Camera-type eye (tissue), 1 donor: ENCODE results near the gene KRT83. TPM values are rescaled to one million over a fixed set of nuclear protein-coding genes. Genes with fewer than 3 reads are reported as not detected.

ENCODE experiments used
- total RNA-seq: library from RNA; depleted of rRNA; stranded (reverse); fragments of >200 nt; gene quantifications from one replicate; pipeline ENCODE4 v1.2.3, GENCODE V29; 2014

KRT83 gene
- total RNA-seq: not detected

DNA sequence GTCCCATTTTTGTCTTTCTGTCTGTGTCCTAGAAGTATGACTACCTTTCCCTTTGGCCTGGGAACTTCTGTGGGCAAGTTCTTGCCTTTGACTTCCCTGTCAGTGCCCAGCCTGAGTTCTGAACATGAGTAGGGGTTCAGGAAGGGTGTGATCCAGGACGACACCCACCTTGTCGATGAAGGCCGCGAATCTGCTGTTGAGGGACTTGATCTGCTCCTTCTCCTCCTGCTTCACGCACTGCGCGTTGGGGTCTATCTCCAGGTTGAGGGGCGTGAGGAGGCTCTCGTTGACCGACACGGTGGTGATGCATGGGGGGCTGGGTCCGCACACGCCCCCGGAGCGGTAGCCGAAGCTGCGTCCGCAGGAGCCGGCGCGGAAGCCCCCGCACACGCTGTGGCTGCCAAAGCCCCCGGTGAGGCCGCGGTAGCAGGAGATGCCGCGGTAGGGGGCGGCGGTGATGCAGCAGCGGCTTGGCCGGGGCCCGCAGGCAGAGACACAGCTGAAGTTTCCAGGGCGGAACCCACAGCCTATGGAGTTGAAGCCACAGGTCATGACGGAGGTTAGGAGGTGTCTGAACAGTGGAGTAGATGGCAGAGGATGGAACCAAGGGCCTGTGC lies at the start of gene KRT83:
Gene KRT83, minus strand, starts transcription at position 615 of the 617 bp plus-strand sequence. Its CDS starts 63 bp downstream, at position 552.

DNA sequence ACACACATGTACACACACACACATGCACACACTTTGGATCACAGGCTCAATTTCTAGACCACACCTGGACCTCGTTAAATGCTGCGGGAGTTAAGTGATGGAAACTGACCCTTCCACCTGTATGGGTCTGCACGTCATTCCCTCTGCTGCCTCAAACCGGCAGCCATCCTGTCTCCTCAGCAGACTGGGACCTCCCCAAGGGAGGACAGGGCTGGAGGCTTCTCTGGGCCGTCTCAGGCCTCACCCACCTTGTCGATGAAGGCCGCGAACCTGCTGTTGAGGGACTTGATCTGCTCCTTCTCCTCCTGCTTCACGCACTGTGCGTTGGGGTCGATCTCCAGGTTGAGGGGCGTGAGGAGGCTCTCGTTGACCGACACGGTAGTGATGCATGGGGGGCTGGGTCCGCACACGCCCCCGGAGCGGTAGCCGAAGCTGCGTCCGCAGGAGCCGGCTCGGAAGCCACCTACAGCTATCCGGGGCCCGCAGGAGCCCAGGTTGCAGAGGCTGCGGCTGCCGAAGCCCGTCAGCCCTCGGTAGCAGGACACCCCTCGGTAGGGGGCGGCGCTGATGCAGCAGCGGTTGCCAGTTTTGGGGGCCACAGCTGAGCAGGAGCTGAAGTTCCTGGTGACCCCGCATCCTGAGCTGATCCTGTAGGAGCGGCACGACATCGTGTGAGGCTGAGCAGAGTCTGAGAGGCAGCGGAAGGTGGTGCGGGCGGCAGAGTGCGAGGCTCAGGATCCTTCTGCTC lies 45.7 kb upstream of the KRT83 start, which contains the start of gene KRT85:
Gene KRT85, minus strand, starts transcription at position 744 of the 748 bp plus-strand sequence. Its CDS starts 76 bp downstream, at position 668.

DNA sequence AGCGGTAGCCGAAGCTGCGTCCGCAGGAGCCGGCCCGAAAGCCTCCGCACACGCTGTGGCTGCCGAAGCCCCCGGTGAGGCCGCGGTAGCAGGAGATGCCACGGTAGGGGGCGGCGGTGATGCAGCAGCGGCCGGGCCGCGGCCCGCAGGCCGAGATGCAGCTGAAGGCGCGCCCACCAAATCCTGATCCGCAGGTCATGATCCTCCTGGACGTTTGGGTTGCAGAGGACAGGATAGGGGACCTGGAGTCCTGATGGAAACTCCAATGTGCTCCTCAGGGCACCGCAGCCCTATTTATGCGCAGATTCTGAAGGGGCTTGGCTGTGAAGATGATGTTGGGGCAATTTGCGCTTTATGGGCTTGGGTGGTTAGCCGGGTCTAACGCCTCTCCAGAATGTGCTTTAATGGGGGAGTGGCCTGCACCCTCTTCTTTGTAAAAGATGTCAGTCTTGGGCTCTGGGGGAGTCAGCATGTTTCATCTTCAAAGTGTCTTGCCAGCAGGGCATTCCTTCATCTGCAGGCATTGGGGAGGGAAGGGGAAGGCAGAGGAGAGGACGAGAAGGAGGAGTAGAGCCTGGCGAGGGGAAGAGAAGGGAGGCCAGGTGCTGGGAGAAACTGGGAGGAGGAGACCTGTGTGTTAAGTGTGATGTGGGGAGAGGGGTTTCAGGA lies 29.8 kb downstream of the KRT83 start, which contains the start of gene KRT81:
Gene KRT81, minus strand, starts transcription at position 268 of the 669 bp plus-strand sequence. Its CDS starts 69 bp downstream, at position 199.

DNA sequence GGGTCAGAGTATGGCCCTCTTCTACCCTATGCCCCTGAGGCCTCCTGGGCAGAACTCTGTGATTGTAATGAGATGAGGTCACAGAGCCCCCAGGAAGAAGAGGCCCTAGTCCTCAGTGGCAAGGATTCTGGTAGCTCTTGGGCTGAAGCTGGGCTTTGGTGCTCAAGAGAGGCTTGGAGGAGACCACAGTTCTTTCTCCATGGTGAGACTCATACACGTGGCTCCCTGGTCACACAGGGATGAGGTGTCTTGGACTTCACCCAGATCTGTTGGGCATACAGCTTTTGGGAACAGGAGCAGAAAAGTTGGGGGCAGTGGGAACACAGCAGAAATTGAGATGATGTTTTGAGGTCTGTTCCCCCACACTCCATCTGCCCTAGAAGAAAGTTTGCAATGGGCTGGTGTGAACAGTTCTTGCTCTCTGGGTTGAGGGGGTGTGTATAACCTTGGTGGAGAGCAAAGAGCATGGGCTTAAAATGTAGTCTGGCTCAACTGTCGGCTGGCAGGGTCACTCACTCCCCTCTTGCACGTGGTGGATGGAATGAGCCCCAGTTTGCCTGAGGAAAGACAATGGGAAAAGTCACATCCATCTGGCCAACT lies 46.6 kb downstream of the KRT83 start, which contains the start of gene KRT86:
Gene KRT86, plus strand, starts transcription at position 125 of the 600 bp plus-strand sequence. CDS start 27,272 bp downstream, outside the sequence.

Other genes starting within 250 kb of the KRT83 start
- gene SMIM41, start 241.7 kb downstream of the KRT83 start, total RNA-seq: not detected
- gene KRT80, start 129.4 kb downstream of the KRT83 start, total RNA-seq: 1.6 TPM
- gene KRT7, start 88.2 kb downstream of the KRT83 start, total RNA-seq: 12.1 TPM
- not detected for gene KRT86, start 46.8 kb downstream of the KRT83 start, total RNA-seq
- gene KRT81, start 29.9 kb downstream of the KRT83 start, total RNA-seq: 0.22 TPM
- 0.27 TPM for gene KRT85, start 46.1 kb upstream of the KRT83 start, total RNA-seq
- not detected for gene KRT84, start 64.3 kb upstream of the KRT83 start, total RNA-seq
- gene KRT82, start 84.9 kb upstream of the KRT83 start, total RNA-seq: not detected
- 0.71 TPM for gene KRT75, start 113.0 kb upstream of the KRT83 start, total RNA-seq
- 1.2 TPM for gene KRT6B, start 130.7 kb upstream of the KRT83 start, total RNA-seq
- not detected for gene KRT6C, start 152.4 kb upstream of the KRT83 start, total RNA-seq
- gene KRT6A, start 171.9 kb upstream of the KRT83 start, total RNA-seq: 1.2 TPM
- gene KRT5, start 199.0 kb upstream of the KRT83 start, total RNA-seq: 182 TPM
- 0.77 TPM for gene KRT71, start 231.7 kb upstream of the KRT83 start, total RNA-seq